HG03439 (cell line): Measurements from ENCODE around the gene HOXD9.

ENCODE experiments used
- ATAC-seq: cut with Tn5 transposase; IDR thresholded peaks from one replicate; pipeline ENCODE4 v1.9.1; 2021; ENCODE audit warnings: mild to moderate bottlenecking, moderate library complexity; ENCODE audit not compliant: unreplicated experiment

Gene HOXD9

GRCh38 chr2:176124110-176124946, 1.8 kb downstream of the HOXD9 start:
- ATAC-seq, result no peak

DNA sequence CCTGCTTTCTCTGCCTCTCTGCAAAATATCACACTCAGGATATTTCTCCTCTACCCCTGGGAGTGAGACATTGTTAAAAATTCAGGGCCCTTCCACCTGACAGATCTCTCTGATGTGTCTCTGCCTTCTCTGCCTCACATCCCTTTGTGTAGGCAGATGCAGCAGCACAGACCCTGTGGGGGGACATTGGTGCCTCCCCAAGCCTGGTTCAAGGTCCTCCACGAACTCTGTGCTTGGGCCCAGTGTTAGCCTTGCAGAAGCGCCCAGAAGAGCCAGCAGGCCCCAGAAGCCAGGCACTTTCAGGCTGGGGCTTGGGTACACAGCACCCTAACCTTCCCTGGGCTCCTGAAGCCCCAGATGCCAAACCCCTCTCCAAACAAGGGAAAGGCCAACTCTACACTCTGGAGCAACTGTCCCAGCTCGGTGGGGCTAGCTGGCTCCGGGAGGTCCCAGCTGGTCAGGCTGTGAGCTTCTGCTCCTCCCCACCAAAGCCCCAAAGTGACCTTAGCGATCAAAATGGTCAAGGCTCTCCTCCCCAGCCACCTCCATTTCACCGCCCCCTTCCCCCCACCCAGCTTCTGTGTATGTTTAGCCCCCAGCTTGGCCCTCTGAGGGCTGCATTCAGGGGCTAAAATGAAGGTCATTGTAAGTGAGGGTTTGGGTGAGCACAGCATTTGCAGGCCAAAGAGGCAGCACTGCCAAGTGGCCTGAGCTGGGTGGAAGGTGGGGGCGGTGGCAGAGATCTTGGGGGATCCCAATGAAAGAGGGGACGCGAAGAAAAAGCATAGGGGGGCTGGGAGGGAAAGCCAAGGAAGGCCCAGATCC, 2.6 kb downstream of the HOXD9 start:
- ATAC-seq, result no peak

DNA sequence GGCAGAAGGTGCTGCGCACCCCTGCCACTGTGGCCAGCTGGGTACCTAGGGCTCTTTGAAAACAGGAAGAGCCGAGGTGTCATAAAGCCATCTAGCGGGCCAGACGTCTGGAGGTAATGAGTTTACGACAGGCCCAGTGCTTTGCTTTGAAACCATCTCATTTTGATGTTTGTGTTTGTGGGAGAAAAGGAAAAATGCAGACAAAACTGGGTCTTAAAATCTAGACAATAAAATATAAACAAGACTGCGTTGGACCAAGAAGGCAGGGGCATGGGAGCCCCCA, 3.2 kb downstream of the HOXD9 start:
- no peak for ATAC-seq

DNA sequence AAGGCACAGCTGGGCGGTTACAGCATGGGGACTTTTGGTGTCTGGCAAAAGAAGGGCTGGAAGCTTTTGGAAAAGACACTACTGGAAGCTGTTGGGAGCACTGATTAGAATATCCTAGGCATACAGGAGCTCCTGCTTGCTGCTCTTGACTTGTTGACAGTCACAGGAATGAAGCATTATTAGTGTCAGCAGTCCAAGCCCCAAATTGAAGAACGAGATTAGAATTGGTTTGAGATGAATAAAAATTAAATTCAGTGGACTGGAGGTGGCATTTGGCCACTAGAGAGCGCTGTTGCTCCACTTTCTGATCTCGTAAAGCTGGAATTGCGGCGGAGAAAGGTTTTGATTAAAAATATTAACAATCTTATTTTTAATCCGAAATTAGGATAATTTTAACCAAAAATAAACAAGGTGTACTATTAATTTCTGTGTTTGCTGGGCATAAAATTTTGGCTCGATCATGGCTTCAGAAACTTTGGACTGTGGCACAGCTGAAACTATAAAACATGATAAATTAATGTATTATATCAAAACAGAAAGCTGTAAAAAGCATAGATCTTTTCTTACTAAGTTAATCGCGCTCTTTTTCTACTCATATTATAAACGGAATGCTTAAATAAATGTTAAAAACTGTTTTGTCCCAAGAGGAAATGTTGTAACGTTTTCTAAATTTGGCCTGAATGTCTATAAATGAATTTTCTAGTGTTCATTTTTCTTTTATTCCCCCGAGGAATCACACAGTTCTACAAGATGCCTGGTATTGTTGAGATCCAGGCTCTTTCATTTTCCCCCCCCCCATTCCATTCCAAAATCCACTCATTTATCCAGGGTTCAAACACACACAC, 4.6 kb downstream of the HOXD9 start:
- no peak for ATAC-seq

DNA sequence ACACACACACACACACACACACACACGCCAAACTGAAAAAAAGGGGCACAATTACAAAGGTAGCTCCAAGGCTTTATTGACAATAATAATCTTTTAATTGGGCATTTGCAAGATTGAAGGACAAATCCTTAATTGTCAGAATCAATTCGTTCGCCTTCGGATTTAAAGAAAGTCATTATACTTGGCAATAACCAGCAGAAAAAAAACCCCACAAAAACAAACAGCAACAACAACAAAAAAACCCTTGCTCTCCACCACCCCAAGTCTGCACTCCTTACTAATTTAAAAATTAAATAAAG, 5.2 kb downstream of the HOXD9 start:
- no peak for ATAC-seq

DNA sequence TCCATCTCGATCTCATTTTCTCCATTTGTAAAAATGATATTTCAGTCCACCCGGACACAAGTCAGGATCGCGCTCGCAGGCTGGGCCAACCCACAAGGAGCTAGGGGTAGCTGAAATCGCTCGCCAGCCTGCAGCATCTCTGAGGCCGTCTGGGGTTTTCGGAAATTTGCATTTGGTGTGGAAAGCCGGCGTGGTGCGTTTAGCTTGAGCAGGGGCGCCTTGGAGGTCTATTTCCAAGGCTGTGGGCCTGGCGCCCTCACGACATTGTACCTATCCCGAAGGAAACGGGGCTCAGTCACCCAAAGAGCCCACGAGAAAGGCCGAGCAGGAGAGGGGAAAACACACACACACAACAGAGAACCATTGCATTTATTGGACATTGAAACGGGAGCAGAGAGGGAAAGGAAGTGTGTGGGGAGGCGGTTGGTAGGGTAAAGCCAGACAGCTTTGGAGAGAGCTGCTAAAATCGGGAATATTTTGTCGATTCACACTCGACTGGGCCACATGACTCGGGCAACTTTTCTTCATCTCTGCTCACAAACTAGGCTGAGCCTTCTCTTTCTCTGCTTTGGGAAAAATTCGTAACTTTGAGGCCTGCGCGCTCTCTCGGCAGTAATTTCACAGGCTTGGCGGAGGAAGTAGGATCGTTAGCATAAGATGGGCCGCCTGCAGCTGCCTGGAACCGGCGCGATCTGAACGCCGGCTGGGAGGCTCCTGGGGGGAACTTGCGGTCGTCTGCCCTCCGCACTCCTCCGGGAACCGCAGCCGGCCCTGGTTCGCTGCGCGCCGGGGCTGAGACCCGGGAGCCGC, 5.9 kb downstream of the HOXD9 start:
- ATAC-seq, result no peak

- ATAC-seq, result no peak
These were observed 6.7 kb downstream of the HOXD9 start, which contains the start of gene HOXD8 for GRCh38 chr2:176128982-176129796. Gene HOXD8, plus strand, starts transcription at chr2:176129705. Its CDS starts 662 bp downstream, at chr2:176130367.

DNA sequence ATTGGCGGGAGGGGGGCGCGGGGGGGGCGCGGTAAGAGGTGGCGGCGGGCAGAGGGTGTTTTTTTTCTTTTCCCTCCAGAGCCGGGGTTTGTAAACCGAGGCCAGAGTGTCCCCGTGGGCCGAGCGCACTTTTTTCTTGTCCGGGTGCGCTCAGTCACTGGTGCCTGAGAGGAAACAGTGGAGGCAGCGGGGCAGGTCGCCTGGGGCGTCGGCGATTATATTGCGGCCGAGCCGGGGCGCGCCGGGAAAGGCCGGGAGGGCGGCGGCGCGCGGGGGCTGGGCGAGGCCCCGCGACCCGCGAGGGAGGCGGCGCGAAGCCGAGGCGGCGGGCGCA, 7.3 kb downstream of the HOXD9 start:
- no peak for ATAC-seq

DNA sequence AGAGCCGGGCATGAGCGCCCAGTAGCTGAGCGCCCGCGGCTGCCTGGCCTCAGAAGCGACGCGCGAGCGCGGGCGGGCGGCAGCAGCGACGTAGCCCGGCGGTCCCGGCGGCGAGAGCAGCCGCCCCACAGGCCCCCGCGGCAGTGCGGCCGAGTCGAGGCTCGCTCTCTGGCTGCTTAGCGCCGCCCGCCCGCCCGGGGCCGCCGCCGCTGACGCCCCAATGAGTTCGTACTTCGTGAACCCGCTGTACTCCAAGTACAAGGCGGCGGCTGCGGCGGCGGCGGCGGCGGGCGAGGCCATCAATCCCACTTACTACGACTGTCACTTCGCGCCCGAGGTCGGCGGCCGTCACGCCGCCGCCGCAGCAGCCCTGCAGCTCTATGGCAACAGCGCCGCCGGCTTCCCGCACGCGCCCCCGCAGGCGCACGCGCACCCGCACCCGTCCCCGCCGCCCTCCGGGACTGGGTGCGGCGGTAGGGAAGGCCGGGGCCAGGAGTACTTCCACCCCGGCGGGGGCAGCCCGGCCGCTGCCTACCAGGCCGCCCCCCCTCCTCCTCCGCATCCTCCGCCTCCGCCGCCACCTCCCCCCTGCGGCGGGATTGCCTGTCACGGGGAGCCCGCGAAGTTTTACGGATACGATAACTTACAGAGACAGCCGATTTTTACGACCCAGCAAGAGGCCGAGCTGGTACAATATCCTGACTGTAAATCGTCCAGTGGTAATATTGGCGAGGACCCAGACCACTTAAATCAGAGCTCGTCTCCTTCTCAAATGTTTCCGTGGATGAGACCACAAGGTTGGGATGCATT, 7.8 kb downstream of the HOXD9 start:
- no peak for ATAC-seq

- ATAC-seq, result no peak
These were observed 8.7 kb downstream of the HOXD9 start for GRCh38 chr2:176130957-176131847.

DNA sequence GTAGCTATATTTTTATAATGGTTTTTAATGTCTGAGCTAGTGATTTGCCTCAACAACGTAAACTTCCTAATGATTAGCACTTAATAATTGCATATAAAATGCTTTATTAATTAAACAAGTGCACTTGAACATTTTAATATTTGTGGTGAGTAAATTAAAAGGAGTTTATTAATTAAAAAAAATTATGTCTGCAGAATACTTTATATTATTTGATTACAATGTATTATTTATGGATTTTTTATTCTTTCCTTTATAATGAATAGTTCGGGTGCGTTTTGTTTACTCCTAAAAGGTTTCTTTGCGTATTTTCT, 9.3 kb downstream of the HOXD9 start:
- no peak for ATAC-seq

DNA sequence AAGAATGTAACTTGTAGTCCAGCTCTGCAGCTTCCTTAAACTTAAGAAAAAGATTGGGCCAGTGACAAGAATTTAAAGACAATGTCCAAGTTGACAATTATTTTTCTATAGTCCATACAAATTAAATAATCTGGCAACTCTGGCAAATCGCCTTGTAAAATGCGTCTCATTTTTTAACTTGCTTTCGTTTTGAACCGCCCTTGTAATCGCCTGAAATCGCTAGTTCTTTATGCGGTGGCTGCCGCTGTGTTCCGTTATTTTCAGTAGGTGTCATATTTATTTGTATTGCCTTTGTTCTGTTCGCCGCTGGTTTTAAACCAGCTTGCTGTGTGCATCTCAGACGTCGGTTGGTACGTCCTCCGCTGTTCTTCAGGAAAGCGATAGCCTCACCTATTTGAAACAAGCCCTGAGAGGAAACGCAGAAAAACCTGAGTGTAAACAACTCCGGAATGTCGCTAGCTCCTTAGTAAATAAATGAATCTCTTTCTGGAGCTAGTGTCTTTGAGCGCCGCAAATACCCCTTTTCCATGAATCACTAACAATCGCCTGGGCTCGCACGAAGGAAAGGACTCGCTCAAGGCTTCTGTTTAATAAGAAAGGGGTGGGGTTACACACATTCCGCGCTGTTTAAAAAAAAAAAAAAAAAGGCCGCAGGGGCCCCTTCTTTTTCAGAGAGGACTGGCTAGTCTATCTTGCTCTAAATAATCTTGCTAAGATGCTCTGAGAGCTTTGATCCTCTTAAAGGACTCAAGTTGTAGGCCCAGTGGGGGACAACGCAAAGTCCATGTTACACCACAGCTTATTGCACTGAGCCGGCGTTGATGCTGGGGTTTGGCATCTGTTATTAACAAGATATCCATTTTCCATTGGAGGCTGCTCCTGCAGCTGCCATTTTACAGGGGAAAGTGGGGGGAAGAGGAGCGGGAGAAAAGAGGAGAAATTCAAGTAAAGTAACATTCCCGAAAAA, 10.0 kb downstream of the HOXD9 start:
- no peak for ATAC-seq

GRCh38 chr2:176133389-176133788, 10.9 kb downstream of the HOXD9 start:
- ATAC-seq, result no peak

- ATAC-seq, result no peak
These were observed 11.5 kb downstream of the HOXD9 start for GRCh38 chr2:176134035-176134434.

DNA sequence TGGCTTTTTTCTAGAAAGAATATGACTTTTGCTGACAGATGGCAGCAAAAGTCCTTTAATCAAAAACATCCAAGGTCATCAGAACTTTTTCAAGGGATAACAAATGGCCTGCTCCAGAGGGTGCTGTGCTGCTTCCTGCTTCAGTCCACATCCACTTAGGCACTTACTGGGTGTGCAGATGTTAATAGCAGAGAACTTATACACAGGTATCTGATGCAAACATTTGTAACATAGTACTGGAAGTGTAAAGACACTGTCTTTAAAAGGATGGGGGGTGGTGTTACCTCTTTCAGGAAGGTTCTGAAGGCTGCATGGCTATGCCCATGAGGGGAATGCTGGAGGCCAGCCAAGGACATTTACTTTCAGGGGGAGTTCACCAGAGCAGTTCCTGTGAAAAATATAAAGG, 12.5 kb downstream of the HOXD9 start:
- no peak for ATAC-seq

DNA sequence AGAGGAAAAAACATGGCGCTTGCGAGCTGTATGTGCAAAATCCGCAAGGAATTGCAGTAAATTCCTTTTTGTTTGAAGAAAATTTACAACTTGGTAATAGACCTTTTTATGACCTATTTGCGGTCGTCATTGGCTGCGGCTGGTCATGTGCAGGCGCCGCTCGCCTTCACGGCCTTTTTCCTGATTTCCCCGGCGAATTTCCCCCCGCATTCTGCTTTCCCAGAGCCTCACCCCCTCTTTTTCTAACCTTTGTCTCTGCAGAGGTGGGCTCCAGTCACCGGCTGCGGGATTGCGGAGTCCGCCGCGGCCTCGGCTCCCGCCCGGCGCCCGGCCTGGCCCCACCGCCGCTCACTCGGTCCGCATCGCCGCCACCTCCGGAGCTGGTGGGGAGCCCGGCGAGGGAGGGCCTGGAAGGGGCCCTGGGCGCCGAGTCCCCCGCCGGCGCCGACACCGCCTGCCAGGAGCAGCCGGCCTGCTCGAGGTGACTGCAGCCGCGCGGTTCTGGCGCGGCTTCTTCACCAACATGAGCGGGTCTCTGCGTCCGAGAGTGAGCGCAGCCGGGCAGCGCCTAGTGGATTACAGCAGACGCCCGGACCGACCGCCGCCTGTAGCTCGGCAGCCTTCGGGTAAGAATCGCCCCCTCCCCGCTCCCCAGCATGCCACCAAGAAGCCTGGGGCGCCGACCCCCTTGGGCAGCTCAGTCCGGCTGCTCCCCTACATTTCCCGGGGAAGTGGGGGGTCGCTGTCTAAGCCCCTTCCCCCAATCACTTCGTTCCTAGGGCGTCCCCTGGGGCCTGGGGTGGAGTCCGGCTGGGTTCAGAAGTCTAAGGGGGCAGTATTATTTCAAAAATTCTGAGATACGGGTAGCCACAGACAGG, 14.1 kb downstream of the HOXD9 start:
- no peak for ATAC-seq
